CD14-positive monocyte (primary cell): Measurements from ENCODE around the gene SLC12A6. TPM values are rescaled to one million over a fixed set of nuclear protein-coding genes. Genes with fewer than 3 reads are reported as not detected.

Source experiments
- DNase-seq, 3 donors: peaks; one replicate each; pipeline ENCODE4 v3.0.0-alpha.2; 2011 to 2022
- H2AFZ ChIP-seq: 2 replicates; pipeline ENCODE4 v1.6.0; 2012; ENCODE audit warnings: mild to moderate bottlenecking, low read depth, low read length, inconsistent platforms; ENCODE audit not compliant: insufficient read depth, poor library complexity, severe bottlenecking
- H3K27ac ChIP-seq, 2 donors: 1 replicate in 1 of 2; 2 replicates in 1 of 2; pipeline ENCODE4 v1.5.1; 2012 to 2013; ENCODE audit warnings: low read length in 2 of 2, control low read depth in 1 of 2, inconsistent platforms in 1 of 2, low read depth in 1 of 2, mild to moderate bottlenecking in 1 of 2
- H3K27me3 ChIP-seq, 2 donors: one replicate each; pipeline versions ENCODE4 v1.6.0 to v1.6.1; 2011 to 2013; ENCODE audit warnings: low read length in 2 of 2; ENCODE audit not compliant: control insufficient read depth in 2 of 2, insufficient read depth in 2 of 2
- H3K36me3 ChIP-seq, 2 donors: replicated peaks in 1 of 2; 1 replicate in 1 of 2; 2 replicates in 1 of 2; pipeline versions ENCODE4 v1.5.1 to v1.6.1; 2012 to 2013; ENCODE audit warnings: low read length in 2 of 2, control low read depth in 1 of 2, inconsistent platforms in 1 of 2, mild to moderate bottlenecking in 1 of 2; ENCODE audit not compliant: insufficient read depth in 2 of 2, control insufficient read depth in 1 of 2
- H3K4me1 ChIP-seq, 2 donors: 1 replicate in 1 of 2; 2 replicates in 1 of 2; pipeline versions ENCODE4 v1.5.1 to v1.6.1; 2012 to 2013; ENCODE audit warnings: low read length in 2 of 2, control low read depth in 1 of 2, inconsistent platforms in 1 of 2, mild to moderate bottlenecking in 1 of 2, moderate library complexity in 1 of 2; ENCODE audit not compliant: insufficient read depth in 2 of 2, control insufficient read depth in 1 of 2
- H3K4me2 ChIP-seq: replicated peaks from 2 replicates; pipeline ENCODE3; 2012; ENCODE audit warnings: low read length, moderate library complexity, mild to moderate bottlenecking; ENCODE audit not compliant: poor library complexity, severe bottlenecking; ENCODE audit errors: extremely low read depth
- H3K4me3 ChIP-seq, 3 experiments: fragments of 200-600 bp in 1 of 3; sonication (generic) in 1 of 3; replicated peaks in 1 of 3; 1 replicate in 2 of 3; 2 replicates in 1 of 3; pipeline ENCODE4 v1.5.1; 2011 to 2013; ENCODE audit warnings: low read length in 3 of 3, mild to moderate bottlenecking in 3 of 3, control low read depth in 2 of 3, low read depth in 2 of 3, inconsistent platforms in 1 of 3, moderate library complexity in 1 of 3
- H3K79me2 ChIP-seq: 2 replicates; pipeline ENCODE4 v1.6.0; 2012; ENCODE audit warnings: mild to moderate bottlenecking, control low read depth, inconsistent platforms, low read length, moderate library complexity; ENCODE audit not compliant: insufficient read depth
- H3K9ac ChIP-seq: 2 replicates; pipeline ENCODE4 v1.6.0; 2017; ENCODE audit warnings: low read length, mild to moderate bottlenecking; ENCODE audit not compliant: insufficient read depth, poor library complexity, severe bottlenecking
- H3K9me3 ChIP-seq, 2 donors: replicated peaks in 1 of 2; 1 replicate in 1 of 2; 2 replicates in 1 of 2; pipeline versions ENCODE4 v1.5.1 to v1.6.1; 2012 to 2013; ENCODE audit warnings: low read length in 2 of 2, control low read depth in 1 of 2; ENCODE audit not compliant: control insufficient read depth in 1 of 2, insufficient read depth in 1 of 2
- H4K20me1 ChIP-seq: 2 replicates; pipeline ENCODE4 v1.6.0; 2012; ENCODE audit warnings: mild to moderate bottlenecking, low read length, control low read depth, moderate library complexity; ENCODE audit not compliant: insufficient read depth
- H3K27ac Mint-ChIP-seq, 7 donors: one replicate each; pipeline ENCODE4 v1.8.0; 2020; ENCODE audit warnings: mild to moderate bottlenecking in 7 of 7, mixed read lengths in 7 of 7, moderate library complexity in 6 of 7, inconsistent platforms in 2 of 7
- H3K27me3 Mint-ChIP-seq, 3 donors: one replicate each; pipeline ENCODE4 v1.8.0; 2021 to 2022; ENCODE audit warnings: low read depth in 3 of 3, mild to moderate bottlenecking in 3 of 3, mixed read lengths in 3 of 3, moderate library complexity in 3 of 3, inconsistent platforms in 1 of 3
- H3K36me3 Mint-ChIP-seq, 2 donors: one replicate each; pipeline ENCODE4 v1.8.0; 2020; ENCODE audit warnings: mixed read lengths in 2 of 2, inconsistent platforms in 1 of 2, mild to moderate bottlenecking in 1 of 2
- H3K4me1 Mint-ChIP-seq: one replicate; pipeline ENCODE4 v1.8.0; 2020; ENCODE audit warnings: mild to moderate bottlenecking, mixed read lengths
- H3K4me3 Mint-ChIP-seq, 2 donors: one replicate each; pipeline ENCODE4 v1.8.0; 2020; ENCODE audit warnings: mild to moderate bottlenecking in 2 of 2, mixed read lengths in 2 of 2, moderate library complexity in 1 of 2
- H3K9me3 Mint-ChIP-seq, 7 donors: one replicate each; pipeline ENCODE4 v1.8.0; 2020 to 2022; ENCODE audit warnings: mixed read lengths in 7 of 7, mild to moderate bottlenecking in 6 of 7, moderate library complexity in 6 of 7, inconsistent platforms in 2 of 7
- WGBS: methylation state at CpG from one replicate; pipeline ENCODE4 v1.1.5; 2013; ENCODE audit warnings: missing lambda C conversion rate; ENCODE audit not compliant: insufficient coverage; 5-methylcytosine and 5-hydroxymethylcytosine counted together
- intact Hi-C, 2 donors: fragments of 100-400 bp; cut with micrococcal nuclease; formaldehyde crosslinking; loops; one replicate each; pipeline versions ENCODE4 v1.15.0 to v1.15.1; 2023
- polyA plus RNA-seq, 3 donors: library from polyadenylated mRNA; depleted of rRNA in 1 of 3; unstranded in 2 of 3; stranded (reverse) in 1 of 3; fragments of 300-500 nt in 2 of 3; fragments of >200 nt in 1 of 3; fragmentation: Illumina TruSeq in 2 of 3; gene quantifications; 1 replicate in 2 of 3; 2 replicates in 1 of 3; pipeline ENCODE4 v1.2.3, GENCODE V29; 2012 to 2021
- TF ChIP-seq, protein P1 (sequence below): fragments of 200-600 bp; IDR thresholded peaks from one replicate; pipeline ENCODE4 v1.8.0; 2022; ENCODE audit warnings: antibody characterized with exemption, mild to moderate bottlenecking

SLC12A6 gene
- polyA plus RNA-seq, 3 donors = 5.4 to 80.0 (median 8.0) TPM

DNA sequence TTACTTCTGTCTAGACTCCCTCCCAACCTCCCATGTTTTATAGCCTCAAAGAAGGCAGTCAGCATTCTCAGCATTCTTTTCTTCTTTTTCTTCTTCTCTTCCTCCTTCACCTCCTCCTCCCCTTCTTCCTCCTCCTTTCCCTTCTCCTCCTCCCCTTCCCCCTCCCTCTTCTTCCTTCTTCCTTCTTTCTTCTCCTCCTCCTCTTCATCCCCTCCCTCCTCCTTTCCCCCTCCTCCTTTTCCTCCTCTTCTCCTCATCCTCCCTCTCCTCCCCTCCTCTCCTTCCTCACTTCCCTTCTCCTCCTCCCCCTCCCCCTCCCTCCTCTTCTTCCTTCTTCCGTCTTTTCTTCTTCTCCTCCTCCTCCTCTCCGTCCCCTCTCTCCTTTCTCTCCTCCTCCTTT is 33.1 kb upstream of the SLC12A6 start:
- H3K4me2 ChIP-seq = no peak overlapping the region
- intact Hi-C loops = no loop called here
- no peak overlapping the region for H2AFZ ChIP-seq
- peaks cover 7% of the 10 kb centered on the region for H3K79me2 ChIP-seq
- H3K36me3 ChIP-seq = no peaks in the 10 kb centered on the region
- Mint-ChIP-seq H3K36me3 (no peaks in the 10 kb centered on the region), H3K4me1 (peaks cover 25% of the 10 kb centered on the region), H3K27me3 (peaks cover 2 to 3% (median 2%) of the 10 kb centered on the region in 3 donors), H3K9me3 (peaks cover 0 to 11% (median 0%) of the 10 kb centered on the region in 7 donors), H3K4me3 (no peak overlapping the region), H3K27ac (no peak overlapping the region)
- H4K20me1 ChIP-seq = no peaks in the 10 kb centered on the region
- WGBS = 45% methylated on average over 2 of the region's 2 CpGs
- no peaks in the 10 kb centered on the region for H3K9me3 ChIP-seq
- TF ChIP-seq, protein P1, sequence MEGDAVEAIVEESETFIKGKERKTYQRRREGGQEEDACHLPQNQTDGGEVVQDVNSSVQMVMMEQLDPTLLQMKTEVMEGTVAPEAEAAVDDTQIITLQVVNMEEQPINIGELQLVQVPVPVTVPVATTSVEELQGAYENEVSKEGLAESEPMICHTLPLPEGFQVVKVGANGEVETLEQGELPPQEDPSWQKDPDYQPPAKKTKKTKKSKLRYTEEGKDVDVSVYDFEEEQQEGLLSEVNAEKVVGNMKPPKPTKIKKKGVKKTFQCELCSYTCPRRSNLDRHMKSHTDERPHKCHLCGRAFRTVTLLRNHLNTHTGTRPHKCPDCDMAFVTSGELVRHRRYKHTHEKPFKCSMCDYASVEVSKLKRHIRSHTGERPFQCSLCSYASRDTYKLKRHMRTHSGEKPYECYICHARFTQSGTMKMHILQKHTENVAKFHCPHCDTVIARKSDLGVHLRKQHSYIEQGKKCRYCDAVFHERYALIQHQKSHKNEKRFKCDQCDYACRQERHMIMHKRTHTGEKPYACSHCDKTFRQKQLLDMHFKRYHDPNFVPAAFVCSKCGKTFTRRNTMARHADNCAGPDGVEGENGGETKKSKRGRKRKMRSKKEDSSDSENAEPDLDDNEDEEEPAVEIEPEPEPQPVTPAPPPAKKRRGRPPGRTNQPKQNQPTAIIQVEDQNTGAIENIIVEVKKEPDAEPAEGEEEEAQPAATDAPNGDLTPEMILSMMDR = no peak
- H3K4me3 ChIP-seq = no peak overlapping the region
- no peak for DNase-seq
- no peaks in the 10 kb centered on the region for H3K27me3 ChIP-seq
- no peak overlapping the region for H3K27ac ChIP-seq
- peaks cover 15 to 22% of the 10 kb centered on the region in 2 donors for H3K4me1 ChIP-seq
- no peak overlapping the region for H3K9ac ChIP-seq

DNA sequence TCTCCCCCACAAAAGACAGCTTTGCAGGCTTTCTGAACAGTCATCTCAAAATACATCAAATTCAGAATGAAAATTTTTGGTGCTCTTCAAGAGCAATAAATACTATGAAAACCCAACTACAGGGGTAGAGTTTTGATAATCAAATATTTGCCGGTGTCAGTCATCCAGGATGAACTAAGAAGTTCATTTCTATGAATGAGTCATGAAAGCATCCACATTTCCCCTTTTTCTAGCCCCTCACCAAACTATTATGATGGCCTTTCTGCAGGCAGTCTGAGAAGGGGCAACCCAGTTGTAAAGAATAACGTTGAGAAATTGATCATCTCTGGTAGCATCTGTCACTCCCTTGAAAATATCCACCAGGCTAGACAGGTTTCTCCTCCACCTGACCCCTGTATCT is 32.5 kb upstream of the SLC12A6 start:
- no peak overlapping the region for H2AFZ ChIP-seq
- H3K36me3 ChIP-seq = no peaks in the 10 kb centered on the region
- H3K4me2 ChIP-seq = no peak overlapping the region
- H4K20me1 ChIP-seq = no peaks in the 10 kb centered on the region
- H3K36me3 Mint-ChIP-seq = no peaks in the 10 kb centered on the region
- H3K79me2 ChIP-seq = peaks cover 7% of the 10 kb centered on the region
- no peak for DNase-seq
- no peak overlapping the region for H3K4me3 Mint-ChIP-seq
- H3K27me3 ChIP-seq = no peaks in the 10 kb centered on the region
- H3K27me3 Mint-ChIP-seq = peaks cover 0 to 3% (median 2%) of the 10 kb centered on the region in 3 donors
- H3K27ac ChIP-seq = no peak overlapping the region
- no CpG with 5 or more reads among the region's 2 CpGs for WGBS
- no peak overlapping the region for H3K9ac ChIP-seq
- peaks cover 20 to 26% of the 10 kb centered on the region in 2 donors for H3K4me1 ChIP-seq
- no peaks in the 10 kb centered on the region for H3K9me3 ChIP-seq
- H3K27ac Mint-ChIP-seq = no peak overlapping the region
- H3K9me3 Mint-ChIP-seq = peaks cover 0 to 11% (median 0%) of the 10 kb centered on the region in 7 donors
- H3K4me3 ChIP-seq = no peak overlapping the region
- intact Hi-C loops = no loop called here
- peaks cover 30% of the 10 kb centered on the region for H3K4me1 Mint-ChIP-seq
- TF ChIP-seq, protein P1 = no peak
